HG03378 (cell line): ENCODE data around the gene KRTAP12-1.
"Not testable (repeated sequence)": the region's sequence is repeated elsewhere in the genome, so short reads cannot be mapped to it uniquely, and the experiment has no call there.

Experiments used
- ATAC-seq: cut with Tn5 transposase; IDR thresholded peaks from one replicate; pipeline ENCODE4 v1.9.1; 2021; ENCODE audit warnings: mild to moderate bottlenecking, moderate library complexity; ENCODE audit not compliant: unreplicated experiment

KRTAP12-1 gene

DNA sequence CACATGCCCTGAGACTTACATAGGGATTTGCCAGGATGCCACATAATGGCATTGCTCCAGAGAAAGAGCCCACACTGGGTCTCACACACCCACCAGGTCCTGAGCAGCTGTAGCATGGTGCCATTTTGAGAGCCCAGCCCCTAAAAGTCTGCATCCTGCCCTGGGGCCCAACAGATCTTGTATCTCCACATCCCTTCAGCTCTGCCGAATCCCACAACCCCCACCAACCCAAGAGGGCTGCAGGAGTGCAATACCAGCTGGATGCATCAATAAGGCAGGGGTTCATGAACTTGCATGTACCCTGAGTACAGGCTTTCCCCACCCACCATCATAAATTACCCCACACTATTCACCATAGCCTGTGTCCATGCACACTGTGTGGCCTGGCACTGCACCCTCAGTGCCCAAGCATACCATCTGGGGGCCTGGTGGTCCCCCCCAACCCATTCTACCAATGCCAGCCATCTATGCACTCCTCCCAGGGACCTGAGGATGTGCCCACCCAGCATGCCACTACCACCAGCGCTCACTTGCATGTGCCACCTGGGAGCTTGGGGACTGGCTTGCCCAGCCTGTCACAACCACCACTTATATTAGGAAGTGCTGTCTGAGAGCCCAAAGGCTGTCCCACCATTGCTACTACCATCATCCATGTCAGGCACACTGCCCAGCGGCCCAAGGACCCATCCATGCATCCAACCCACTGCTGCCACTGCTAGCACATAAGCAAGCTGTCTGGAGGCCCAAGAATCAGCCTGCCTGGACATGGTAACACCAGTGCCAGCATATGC, 11.1 kb downstream of the KRTAP12-1 start:
- ATAC-seq = no peak

DNA sequence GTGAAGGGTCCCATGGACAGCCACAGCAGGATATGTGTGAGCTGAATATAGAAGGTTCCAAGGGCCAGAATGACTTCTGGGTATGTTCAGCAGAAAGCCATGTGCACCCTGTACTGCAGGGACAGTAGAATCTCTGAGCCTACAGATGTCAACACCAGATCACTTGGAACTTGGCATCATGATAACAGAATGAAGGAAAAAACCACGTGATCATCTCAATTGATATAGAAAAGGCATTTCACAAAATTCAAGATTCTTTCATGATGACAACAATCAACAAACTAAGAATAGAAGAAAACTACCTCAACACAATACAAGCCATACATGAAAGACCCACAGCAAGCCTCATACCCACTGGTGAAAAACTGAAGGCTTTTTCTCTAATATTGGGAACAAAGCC, 14.4 kb downstream of the KRTAP12-1 start:
- no peak for ATAC-seq

DNA sequence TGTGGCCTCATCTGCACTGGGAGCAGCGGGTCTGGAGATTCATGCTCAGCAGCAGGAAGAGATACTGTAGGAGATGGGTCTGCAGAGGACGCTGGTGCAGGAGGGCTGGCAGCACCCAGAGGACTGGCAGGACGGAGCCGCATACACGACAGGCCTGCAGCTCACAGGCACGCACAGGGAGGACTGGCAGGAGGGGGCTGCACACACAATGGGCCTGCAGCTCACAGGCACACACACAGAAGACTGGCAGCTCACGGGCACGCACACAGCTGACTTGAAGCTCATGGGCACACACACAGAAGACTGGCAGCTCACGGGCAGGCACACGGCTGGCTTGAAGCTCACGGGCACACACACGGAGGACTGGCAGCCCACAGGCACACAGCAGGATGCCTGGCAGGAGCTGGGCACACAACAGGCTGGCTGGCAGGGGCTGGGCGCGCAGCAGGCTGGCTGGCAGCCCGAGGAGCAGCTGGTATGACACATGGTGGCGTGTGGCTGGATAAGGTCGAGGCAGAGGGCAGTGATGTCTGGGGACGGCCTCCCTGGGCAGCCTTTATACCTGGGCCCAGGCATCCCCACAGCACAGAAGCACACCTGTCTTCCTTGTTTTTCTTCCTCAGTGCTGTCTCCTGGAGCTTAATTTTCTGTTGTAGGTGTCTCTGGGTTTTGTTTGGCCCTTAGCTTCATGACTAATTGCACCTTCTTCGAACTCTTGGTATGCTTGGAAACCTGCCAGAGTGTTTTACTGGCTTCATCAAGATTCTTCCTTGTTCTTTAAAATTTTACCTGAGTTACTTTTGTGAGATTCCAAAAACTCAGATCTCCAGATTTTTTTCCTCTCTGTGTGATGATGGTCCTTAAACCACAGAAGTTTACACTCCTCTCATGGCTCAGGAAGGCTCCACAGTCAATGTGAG, 15.3 kb downstream of the KRTAP12-1 start, which contains the start of gene KRTAP12-2:
TSS of gene KRTAP12-2 (minus strand) at position 527 of the 920 bp plus-strand sequence. CDS start at position 486, 41 bp downstream.
- ATAC-seq = no peak

DNA sequence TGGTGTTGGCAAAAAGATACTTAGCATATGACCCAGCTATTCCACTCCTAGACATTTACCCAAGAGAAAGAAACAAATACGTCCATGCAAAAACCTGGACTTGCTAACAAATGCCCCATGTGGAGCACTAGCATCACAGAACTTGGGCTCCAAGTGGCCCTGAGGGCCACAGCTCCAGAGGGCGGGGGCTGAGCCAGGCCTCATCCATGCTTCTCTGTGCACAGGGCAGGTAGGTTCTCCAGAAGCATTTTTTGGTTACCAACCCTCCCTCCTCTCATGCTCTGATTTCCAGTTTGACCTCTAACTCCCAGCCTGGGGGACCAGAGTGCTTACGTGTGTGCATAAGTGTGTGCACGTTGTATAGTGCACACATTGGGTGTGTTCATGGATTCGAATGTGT, 17.3 kb downstream of the KRTAP12-1 start:
- no peak for ATAC-seq

DNA sequence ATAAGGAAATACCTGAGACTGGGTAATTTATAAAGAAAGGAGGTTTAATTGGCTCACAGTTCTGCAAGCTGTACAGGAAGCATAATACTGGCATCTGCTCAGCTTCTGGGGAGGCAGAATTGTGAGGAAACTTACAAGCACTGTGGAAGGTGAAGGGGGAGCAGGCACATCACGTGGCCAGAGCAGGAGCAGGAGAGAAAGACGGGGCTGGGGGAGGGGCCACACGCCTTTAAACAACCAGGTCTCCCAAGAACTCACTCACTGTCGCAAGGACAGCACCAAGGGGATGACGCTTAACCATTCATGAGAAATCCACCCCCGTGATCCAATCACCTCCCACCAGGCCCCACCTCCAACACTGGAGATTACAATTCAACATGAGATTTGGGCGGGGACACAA, 20.4 kb downstream of the KRTAP12-1 start:
- not testable (repeated sequence) for ATAC-seq

DNA sequence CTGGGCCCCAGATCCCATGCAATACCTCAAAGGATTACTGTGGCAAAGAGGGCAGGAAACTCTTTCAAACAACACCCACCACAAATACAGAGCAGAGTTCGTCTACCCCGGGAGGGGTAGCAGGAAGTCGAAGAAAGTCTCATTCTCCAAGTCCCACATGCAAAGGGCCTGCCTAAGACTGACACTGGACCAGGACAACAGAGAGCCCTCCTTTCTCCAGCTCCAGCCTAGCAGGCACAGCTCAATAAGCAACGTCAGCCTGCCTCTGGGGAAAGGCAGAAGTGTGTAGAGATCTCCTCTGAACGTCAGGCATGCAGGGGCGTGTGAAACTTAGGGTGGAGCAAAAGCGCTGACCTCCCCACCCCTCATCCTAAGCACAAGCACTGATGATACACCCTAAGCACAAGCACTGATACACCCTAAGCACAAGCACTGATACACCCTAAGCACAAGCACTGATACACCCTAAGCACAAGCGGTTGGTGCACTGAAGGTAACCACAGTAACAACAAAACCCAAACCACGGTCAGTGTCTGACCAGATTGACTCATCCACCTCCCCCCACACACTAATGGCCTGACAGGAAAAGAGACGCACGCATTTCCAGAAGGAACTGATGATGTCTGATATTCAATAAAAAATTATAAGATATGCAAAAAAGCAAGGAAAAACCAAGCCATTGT, 22.9 kb downstream of the KRTAP12-1 start:
- no peak for ATAC-seq

DNA sequence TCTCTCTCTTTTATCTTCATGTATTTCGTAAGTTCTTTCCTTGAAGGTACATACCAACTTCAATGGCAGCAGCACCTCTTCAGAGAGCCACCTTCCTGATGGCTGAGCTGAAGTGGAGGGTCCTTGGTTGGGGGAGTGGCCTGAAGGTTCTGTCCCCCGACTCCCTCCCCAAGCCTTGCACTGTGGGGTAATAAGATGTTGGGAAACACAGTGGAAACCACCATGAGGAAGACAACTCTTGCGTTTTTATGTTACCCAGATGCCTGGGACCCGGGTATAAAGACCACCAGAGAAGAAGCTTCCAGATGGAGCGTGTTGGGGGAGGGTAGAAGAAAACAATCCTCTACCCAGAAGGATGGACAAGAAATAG, 23.4 kb downstream of the KRTAP12-1 start:
- ATAC-seq = no peak

DNA sequence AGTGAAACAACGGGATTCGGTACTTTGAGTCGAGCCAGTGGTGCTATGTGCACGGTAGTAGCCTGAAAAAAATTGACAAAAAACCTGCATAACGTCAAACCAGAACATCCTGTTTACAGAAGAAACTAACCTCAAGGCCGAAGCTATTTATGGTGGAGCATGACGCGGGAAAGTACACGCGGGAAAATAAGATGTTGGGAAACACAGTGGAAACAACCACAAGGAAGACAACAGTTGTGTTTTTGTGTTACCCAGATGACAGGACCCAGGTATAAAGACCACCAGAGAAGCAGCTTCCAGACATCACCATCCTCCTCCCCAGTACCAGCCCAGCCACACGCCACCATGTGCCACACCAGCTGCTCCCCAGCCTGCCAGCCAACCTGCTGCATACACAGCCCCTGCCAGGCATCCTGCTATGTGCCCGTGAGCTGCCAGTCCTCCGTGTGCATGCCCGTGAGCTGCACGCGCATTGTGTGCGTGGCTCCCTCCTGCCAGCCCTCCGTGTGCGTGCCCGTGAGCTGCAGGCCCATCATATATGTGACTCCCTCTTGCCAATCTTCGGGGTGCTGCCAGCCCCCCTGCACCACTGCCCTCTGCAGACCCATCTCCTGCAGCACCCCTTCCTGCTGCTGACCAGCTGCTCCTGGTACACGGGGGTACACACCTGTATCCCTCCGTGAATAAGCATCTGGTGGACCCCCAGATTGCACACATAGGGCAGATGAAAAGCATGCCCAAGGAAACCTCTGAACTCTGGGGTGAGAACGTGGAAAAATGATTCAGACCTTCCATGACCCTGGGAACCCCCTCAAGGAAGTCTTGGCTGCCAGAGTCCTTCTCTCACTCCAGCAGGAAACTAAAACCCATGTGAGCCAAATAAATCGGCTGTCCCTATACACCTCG, 24.1 kb downstream of the KRTAP12-1 start, which contains the start of gene KRTAP12-3:
TSS of gene KRTAP12-3 (plus strand) at position 298 of the 906 bp plus-strand sequence. CDS start at position 346, 48 bp downstream.
- no peak for ATAC-seq

DNA sequence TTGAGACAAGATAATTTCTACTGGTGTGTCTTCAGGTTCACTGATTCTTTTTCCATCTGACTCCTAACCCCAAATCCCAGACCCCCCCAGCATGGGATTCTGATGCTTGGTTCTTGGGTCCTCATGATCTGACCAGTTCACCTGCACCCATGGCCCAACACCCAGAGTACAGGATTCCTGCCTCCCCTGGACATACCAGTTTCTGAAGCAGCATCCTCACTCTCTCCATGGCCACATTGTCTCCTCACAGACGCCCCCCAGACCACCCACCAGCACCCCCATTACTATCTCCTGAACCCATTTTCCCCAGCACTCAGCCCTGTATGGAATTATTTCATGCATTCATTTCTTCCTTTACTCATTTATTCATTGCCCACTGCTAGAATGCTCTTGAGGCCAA, 25.1 kb downstream of the KRTAP12-1 start:
- no peak for ATAC-seq

DNA sequence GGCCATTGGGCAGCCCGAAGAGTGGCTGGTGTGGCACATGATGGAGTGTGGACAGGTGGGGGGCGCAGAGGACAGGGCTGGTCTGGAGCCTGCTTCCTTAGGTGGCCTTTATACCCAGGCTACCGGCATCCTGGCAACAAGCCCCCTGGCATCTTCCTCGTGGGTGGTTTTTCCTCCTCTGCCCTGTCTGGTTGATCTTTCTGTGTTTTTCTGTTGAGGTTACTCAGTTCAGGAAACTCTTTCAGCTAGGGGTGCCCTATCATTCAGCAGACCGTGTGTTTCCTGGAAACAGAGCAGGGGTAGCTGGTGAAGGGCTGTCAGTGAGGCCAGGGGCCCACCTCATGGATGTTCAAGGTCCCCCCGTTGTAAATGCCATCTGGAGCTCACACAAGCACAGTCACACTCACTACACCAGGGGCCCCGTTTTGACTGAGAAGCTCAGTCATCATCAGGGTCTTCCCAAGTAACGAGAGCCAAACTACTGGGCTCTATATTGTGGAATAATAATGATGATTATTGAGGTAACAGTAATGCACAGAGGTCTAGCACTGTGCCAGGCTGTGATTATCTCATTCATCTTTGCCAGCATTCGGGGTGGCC, 27.3 kb downstream of the KRTAP12-1 start, which contains the start of gene KRTAP12-4:
TSS of gene KRTAP12-4 (minus strand) at position 84 of the 600 bp plus-strand sequence. CDS start at position 39, 45 bp downstream.
- ATAC-seq = no peak

DNA sequence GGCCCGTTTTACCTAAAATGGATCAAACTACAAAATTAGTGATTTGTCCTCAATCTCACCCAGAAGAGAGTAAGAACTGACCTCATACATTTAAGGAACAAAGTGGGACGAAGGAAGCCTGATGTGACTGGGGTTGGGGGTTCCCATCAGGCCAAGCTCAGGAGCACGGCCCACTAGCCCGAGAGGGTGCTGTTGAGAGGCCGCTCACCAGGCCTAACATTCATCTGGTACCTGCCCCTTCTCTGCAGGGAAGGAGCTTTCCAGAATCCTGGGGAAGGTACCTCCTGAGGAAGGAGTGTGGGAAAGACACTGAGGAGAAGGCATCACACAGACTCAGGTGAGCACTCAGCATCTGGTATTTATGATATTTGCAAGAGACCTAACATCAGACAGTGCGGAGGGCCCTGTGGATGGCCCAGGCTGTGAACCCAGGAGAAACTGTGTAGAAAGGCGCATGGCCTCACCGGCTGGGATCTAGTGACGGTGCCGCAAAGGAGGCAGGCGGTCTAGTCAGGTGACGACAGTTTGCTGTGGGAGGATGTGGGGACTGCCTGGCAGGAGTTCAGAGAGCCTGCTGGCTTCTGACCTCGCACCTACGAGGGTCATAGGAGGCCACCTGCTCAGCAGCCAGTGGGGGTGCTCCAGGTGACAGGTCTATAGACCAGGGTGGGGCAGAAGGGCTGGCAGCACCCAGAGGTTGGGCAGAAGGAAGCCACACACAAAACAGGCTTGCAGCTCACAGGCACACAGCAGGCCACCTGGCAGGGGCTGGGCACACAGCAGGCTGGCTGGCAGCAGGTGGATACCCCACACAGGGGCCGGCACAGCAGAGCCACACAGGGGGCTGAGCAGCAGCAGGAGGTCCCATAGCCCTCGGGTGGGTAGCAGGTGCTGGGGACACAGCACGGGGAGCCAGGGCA, 28.0 kb downstream of the KRTAP12-1 start:
- ATAC-seq = no peak

DNA sequence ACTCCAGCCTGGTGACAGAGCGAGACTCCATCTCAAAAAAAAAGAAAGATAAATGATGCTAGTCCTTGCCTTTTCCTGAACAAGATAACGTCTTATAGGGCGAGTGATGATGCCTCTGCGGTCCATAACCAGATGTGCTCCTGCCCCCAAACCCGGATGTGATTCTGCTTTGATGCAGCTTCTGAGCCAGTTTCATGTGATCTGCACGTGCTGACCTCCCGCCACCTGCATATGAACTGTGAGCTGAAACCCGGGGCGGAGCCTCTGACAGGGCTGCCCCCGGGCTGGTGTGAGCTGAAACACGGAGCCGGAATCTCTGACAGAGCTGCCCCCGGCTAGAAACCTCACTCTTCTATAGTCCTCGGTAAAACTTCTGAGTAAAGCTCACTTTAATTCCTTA, 28.8 kb downstream of the KRTAP12-1 start:
- ATAC-seq = no peak

DNA sequence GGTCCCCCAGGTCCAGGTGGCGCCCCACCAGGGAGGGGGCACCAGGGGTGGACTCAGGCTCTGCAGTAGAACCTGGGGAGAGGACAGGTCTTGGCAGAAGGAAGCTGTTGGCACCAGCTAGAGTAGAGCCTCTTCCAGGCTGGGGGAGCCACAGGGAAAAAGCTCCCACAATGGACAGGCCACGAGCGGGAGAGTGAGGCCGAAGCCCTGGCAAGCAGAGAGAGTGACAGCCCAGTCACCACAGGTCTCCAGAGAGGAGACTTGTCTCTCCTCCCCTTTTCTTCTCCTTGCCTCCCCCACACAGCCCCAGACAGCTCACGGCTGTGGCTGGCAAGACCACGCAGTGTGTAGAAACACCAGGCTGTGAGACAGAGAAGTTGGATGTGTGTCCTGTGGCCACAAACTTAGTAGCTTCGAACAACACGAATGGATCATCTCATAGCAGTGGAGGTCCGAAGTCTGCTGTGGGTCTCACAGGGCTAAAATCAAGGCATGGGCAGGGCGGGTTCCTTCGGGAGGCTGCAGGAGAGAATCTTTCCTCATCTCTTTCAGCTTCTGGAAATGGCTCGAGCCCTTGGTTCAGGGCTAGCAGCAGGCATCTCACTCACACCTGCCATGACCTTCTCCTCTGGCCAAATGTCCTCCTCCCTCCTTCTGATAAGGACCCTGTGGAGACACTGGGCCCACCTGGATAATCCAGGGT, 30.8 kb downstream of the KRTAP12-1 start:
- ATAC-seq = no peak

DNA sequence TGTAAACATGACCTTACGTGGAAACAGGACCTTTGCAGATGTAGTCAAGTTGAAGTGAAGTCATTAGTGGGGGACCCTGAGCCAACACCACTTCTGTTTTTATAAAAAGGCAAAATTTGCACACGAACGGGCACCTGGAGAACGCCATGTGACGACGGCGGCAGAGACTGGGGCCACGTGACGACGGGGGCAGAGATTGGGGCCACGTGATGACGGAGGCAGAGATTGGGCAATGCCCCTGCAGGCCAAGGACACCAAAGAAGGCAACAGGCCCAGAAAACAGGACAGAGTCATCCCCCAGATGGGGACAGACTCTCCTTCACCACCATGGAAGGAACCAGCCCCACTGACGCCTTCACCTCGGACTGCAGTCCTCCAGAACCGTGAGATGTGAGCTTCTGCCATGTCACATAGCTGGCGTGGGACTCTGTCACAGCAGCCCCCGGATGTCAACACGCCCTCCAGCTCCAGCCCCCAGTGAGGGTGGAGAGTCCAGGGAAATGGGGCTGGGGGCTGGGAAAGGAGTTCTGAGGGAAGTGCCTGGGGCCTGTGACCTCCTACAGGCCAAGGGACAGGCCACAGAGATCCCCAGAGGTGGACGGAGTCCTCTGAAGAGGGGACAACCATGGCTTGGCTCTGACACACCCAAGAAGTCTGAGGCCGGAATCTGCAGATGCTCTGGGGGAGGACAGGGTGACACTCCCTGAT, 31.5 kb downstream of the KRTAP12-1 start:
- no peak for ATAC-seq

DNA sequence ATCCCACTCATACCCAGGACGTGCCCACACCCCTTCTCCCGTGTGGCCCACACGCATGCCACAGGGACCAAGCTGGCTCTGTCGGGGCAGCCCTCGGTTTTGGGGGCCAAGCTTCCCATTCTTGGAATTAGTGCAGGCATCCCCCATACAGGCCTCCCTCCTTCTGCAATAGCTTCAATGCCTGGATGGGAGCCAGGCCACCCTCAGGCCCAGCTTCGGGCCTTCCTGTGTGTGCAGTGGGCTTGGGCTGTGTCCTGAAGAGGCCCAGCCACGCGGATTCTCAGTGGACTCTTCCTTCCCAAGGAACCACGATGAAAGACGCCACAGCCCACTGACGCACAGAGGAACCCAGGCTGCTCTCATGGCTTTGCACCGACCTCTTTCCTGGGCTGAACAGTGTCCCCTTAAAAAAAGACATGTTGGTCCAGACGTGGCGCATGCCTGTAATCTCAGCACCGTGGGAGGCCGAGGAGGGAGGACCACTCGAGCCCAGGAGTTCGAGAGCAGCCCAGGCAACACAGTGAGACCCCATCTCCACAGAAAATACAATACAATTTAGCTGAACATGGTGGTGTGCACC, 32.4 kb downstream of the KRTAP12-1 start:
- ATAC-seq = no peak

DNA sequence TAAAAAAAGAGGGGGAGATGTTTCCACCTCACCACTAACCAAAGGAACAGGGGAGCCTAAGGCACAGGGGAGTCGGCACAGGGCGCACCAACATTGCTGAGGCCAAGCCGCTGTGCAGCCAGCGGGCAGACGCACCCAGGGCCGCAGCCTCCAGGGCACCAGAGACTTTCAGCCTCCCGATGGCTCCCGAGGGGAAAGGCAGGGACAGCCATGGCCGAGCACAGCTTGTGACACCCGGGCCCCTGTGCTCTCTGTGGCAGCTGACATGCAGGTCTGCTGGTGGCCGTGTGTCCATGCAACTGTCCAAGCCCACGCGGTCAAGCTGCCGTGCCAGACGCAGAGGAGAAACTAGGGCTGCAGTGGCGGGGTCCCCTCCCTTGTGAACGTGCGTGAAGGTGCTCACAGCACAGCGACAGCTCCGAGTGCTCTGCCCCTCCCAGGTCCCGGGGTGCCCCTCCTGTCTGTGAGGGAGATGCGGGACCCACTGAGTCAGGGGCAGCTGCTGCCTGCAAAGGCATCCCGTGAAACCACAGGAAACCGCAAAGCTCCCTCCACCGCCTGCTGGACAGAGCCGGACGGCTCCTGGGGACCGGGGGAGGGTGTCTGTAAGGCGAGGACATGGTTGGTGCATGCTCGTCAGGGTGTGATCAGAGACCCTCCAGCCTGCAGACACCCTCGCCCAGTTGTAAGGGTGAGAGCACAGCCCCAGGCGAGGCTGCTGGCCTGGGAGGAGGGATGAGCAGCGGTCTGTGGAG, 33.2 kb downstream of the KRTAP12-1 start:
- ATAC-seq = no peak
